Neural crest cell (in vitro differentiated cells): ENCODE data around the gene SHC2. TPM values are rescaled to one million over a fixed set of nuclear protein-coding genes. Genes with fewer than 3 reads are reported as not detected.
"Not testable (repeated sequence)": the region's sequence is repeated elsewhere in the genome, so short reads cannot be mapped to it uniquely, and the experiment has no call there.

Experiments
- DNase-seq: peaks from one replicate; pipeline ENCODE4 v3.0.0; 2021; ENCODE audit warnings: low read depth, mixed read lengths, low spot score
- H3K27ac Mint-ChIP-seq: one replicate; pipeline ENCODE4 v1.8.0; 2021; ENCODE audit warnings: mild to moderate bottlenecking, mixed read lengths; ENCODE audit not compliant: unreplicated experiment
- H3K27me3 Mint-ChIP-seq: 2 replicates; pipeline ENCODE4 v1.8.0; 2021; ENCODE audit warnings: low read depth, mild to moderate bottlenecking, mixed read lengths
- H3K36me3 Mint-ChIP-seq: 2 replicates; pipeline ENCODE4 v1.8.0; 2021; ENCODE audit warnings: low read depth, mild to moderate bottlenecking, mixed read lengths
- H3K4me1 Mint-ChIP-seq: 2 replicates; pipeline ENCODE4 v1.8.0; 2021; ENCODE audit warnings: mixed read lengths
- H3K4me3 Mint-ChIP-seq: one replicate; pipeline ENCODE4 v1.8.0; 2021; ENCODE audit warnings: mild to moderate bottlenecking, mixed read lengths
- H3K9me3 Mint-ChIP-seq: 2 replicates; pipeline ENCODE4 v1.8.0; 2021; ENCODE audit warnings: mixed read lengths
- total RNA-seq: library from RNA; stranded (reverse); gene quantifications from 2 replicates; pipeline ENCODE4 v1.2.1, GENCODE V29; 2021
- TF ChIP-seq, protein P1 (sequence below): fragments of 200-600 bp; sonication (generic); conservative IDR thresholded peaks from 2 replicates; pipeline ENCODE4 v1.5.0; 2021; ENCODE audit warnings: antibody characterized with exemption, mild to moderate bottlenecking

The SHC2 gene
- total RNA-seq, 1 donor from 2014 or later, result 45.2 TPM

DNA sequence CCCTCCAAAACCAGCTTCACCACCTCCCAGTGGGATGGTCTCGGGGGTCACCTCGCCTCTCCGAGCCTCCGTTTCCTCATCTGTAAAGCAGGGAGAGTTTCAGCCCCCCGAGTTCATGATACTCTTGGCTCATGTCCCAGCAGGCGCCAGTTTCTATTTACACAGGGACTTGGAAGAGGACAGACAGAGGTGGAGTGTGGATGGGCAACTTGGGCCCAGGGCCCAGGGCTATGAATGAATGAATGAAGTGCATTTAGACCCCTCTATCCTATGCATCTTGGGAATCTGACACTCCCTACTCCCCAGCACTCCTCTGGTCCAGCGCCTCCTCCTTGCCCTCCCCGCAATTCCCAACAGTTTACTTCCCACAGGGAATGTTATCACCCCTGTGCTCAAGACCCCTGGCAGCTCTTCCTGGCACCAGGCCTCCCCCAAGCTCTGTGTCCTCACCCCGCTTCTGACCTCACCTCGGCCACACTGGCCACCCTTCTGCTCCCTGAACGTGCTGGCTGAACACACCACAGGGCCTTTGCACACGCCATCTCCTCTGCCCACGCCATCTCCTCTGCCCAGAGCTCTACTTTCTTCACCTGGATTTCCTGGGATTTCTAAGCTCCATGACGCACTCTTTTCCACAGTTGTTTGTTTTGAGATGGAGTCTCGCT is 46.9 kb downstream of the SHC2 start:
- TF ChIP-seq, protein P1, sequence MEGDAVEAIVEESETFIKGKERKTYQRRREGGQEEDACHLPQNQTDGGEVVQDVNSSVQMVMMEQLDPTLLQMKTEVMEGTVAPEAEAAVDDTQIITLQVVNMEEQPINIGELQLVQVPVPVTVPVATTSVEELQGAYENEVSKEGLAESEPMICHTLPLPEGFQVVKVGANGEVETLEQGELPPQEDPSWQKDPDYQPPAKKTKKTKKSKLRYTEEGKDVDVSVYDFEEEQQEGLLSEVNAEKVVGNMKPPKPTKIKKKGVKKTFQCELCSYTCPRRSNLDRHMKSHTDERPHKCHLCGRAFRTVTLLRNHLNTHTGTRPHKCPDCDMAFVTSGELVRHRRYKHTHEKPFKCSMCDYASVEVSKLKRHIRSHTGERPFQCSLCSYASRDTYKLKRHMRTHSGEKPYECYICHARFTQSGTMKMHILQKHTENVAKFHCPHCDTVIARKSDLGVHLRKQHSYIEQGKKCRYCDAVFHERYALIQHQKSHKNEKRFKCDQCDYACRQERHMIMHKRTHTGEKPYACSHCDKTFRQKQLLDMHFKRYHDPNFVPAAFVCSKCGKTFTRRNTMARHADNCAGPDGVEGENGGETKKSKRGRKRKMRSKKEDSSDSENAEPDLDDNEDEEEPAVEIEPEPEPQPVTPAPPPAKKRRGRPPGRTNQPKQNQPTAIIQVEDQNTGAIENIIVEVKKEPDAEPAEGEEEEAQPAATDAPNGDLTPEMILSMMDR, result no peak
- no peaks in the 10 kb centered on the region for H3K36me3 Mint-ChIP-seq
- H3K4me3 Mint-ChIP-seq, result no peak overlapping the region
- no peaks in the 10 kb centered on the region for H3K9me3 Mint-ChIP-seq
- DNase-seq, result no peak
- no peak overlapping the region for H3K27ac Mint-ChIP-seq
- H3K27me3 Mint-ChIP-seq, result peaks cover 15% of the 10 kb centered on the region
- H3K4me1 Mint-ChIP-seq, result peaks cover 19% of the 10 kb centered on the region

DNA sequence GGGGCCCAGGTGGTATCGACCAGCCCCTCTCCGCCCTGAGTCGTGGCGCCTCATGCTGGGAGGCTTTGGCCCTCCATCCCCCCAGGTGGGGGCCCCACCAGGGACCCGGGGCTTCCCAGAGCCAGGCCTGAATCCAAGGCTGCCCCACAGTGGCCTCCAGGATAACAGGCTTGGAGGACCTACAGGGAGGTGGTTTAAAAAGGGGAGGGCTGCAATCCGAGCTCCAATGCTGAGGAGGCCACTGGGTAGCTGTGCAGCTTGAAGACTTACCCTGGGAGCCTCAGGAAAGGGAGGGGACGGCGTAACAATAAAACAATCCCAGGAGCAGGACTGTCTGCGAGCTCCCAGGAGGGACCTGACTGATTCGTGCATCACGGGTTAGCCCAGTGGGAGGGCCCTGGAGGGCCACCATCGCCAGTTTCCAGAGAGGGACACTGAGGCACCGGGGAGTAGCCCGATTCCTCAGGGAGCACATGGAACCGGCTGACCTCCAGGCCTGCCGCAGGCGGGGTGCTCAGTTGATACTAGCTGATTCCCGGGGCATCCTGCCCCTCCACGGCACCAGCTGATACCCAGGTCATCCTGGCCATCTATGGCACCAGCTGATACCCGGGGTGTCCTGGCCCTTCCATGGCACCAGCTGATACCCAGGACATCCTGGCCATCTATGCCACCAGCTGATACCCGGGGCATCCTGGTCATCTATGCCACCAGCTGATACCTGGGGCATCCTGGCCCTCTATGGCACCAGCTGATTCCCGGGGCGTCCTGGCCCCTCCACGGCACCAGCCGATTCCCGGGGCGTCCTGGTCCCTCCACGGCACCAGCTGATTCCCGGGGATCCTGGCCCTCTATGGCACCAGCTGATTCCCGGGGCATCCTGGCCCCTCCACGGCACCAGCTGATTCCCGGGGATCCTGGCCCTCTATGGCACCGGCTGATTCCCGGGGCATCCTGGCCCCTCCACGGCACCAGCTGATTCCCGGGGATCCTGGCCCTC is 48.2 kb downstream of the SHC2 start:
- no peaks in the 10 kb centered on the region for H3K9me3 Mint-ChIP-seq
- H3K27me3 Mint-ChIP-seq, result peaks cover 15% of the 10 kb centered on the region
- no peak overlapping the region for H3K4me3 Mint-ChIP-seq
- no peaks in the 10 kb centered on the region for H3K36me3 Mint-ChIP-seq
- DNase-seq, result no peak
- H3K27ac Mint-ChIP-seq, result no peak overlapping the region
- H3K4me1 Mint-ChIP-seq, result peaks cover 11% of the 10 kb centered on the region
- TF ChIP-seq, protein P1, result no peak

- Mint-ChIP-seq H3K4me1 (peaks cover 6% of the 10 kb centered on the region), H3K27ac (no peak overlapping the region), H3K27me3 (peaks cover 15% of the 10 kb centered on the region), H3K4me3 (no peak overlapping the region), H3K9me3 (no peaks in the 10 kb centered on the region), H3K36me3 (no peaks in the 10 kb centered on the region)
- TF ChIP-seq, protein P1, result no peak
- no peak for DNase-seq
Measured at GRCh38 chr19:411723-412355, 49.0 kb downstream of the SHC2 start.

DNA sequence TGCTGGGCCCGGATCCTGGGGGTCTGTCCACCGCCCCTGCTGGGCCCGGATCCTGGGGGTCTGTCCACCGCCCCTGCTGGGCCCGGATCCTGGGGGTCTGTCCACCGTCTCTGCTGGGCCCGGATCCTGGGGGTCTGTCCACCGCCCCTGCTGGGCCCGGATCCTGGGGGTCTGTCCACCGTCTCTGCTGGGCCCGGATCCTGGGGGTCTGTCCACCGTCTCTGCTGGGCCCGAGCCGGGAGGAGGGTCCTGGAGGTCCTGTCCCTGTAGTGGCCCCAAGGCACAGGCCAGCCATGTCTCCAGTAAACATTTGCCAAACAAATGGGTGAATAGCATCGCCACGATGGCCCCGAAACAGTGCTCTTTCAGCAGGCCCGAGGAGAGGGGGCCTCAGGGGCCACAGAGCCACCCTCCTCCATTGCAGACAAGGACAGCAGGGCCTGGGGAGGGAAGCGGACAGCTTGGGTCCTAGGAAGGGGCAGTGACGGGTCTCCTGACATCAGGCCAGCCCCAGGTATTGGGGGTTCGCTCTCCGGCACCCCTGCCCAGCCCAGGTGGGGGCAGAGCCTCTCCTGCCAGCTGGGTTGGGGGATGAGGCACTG is 49.6 kb downstream of the SHC2 start:
- H3K36me3 Mint-ChIP-seq, H3K4me3 Mint-ChIP-seq, H3K27ac Mint-ChIP-seq, DNase-seq, H3K9me3 Mint-ChIP-seq, H3K4me1 Mint-ChIP-seq: not testable (repeated sequence)
- peaks cover 15% of the 10 kb centered on the region for H3K27me3 Mint-ChIP-seq

DNA sequence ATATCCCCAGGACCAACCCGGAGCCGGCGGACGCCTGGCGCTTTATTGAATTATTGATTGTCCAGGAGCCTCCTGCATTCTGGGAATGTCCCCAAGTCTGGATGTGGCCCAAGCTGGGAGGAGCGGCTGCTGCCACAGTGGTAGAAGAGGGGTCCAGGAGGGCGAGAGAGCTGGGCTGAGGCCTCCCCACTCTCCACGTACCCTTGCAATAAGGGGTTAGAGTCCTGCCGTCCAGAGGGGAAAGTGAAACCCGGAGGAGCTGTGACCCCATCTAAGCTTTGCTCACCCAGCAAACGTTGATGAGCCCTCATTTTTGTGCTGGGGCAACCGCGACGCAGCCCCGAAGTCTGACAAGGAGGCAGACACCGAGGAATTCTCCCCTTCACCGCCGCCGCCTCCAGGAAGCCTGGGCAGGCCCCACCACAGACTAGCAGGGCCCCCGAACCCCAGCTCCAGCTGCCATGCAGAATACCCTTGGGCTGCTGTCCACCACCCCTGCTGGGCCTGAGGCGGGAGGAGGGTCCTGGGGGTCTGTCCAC is 50.5 kb downstream of the SHC2 start:
- no peak for DNase-seq
- Mint-ChIP-seq H3K9me3 (no peaks in the 10 kb centered on the region), H3K27me3 (peaks cover 20% of the 10 kb centered on the region), H3K4me3 (no peak overlapping the region), H3K36me3 (no peaks in the 10 kb centered on the region), H3K4me1 (peaks cover 7% of the 10 kb centered on the region), H3K27ac (no peak overlapping the region)
- TF ChIP-seq, protein P1, result no peak
